GM11168 (cell line): Measurements from ENCODE around the gene METTL25B.

Experiments
- in situ Hi-C: fragments of 300-500 bp; cut with MboI; formaldehyde crosslinking; loops from one replicate; pipeline ENCODE4 v1.12.0; 2022; ENCODE audit warnings: low sequenced_read_pairs; ENCODE audit not compliant: unreplicated experiment

Gene METTL25B

DNA sequence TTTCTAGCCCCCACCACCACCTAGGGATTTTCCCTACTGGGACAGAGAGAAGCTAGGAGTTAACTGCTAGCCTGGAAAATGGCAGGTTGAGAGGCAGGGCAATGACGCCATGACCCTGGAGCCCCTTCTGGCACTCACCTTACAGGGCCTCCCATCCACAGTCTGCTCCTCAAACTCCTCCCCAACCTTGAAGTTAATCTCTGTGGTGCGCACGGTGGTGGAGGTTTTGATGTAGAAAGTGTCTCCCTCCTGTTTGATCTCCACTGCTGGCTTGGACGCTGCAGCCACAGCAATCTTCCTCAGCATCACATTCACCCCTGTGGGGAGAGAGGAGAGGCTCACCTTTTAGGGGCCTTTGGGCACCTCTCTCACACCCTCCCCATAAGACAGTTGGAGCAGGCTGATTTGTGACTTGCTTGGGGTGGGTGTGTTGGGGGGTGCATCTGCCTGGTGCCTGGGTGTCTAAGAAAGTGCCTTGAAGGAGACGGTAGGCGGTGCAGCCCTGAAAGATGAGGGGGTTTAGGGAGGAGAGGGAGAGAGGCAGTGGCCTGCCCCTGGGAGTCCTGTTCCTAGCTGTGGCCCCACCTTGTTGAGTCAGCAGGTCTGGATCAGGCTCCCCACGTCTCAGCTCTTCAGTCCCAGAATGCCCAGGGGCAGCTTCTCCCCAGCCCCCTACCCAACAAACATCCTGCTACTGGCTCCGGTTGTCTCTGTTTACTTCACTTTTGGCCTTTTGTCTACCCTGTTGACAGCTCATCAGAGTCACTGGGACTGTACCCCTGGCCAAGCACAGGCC is 27.3 kb upstream of the METTL25B start:
- in situ Hi-C loops: no loop called here

- in situ Hi-C loops: no loop called here
Observed at GRCh38 chr1:156703336-156703735, 24.9 kb upstream of the METTL25B start.

DNA sequence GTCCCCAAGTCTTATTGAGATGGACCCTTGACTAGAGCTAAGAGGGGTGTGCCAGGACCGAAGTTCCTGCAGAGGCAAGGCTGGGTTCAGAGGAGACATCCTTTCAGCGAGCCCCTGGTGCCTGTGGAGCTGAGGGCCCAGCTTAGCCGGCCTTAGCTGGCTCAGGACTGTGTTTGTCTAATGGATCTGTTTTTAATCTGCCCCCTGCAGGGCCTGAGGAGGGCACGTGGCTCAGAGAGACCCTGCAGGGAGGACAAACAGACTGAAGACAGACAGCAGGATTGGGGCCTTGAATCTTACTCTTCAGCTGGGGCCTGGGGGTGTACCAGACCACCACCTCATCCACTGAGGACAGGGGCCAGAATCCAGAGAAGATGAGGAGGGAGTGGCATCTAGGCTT is 24.5 kb upstream of the METTL25B start:
- in situ Hi-C loops: no loop called here

DNA sequence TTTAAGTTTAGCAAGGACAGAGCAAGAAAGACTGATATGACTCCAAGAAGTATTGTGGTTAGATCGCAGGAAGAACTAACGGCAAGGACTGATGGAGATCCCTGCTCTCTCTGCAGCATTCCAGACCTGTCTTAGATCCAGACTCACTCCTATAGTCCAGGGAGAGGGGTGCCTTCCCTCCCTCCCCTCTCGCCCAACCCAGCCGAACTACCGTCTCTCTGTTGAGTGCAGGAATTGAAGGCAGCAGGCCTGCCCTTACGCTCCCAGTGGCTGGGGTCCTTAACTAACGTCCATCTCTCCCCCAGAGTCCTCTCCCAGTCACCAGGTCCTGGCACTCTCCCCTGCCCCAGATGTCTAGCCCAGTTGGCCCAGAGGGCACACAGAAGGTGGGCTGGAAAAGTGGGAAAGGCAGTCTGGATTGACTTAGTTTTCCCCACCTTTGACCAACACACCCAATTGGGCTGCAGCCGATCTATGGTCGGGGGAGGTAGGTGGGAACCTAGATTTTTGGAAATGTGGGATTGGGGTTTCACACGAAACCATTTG is 24.0 kb upstream of the METTL25B start:
- in situ Hi-C loops: no loop called here

- in situ Hi-C loops: no loop called here
Observed at GRCh38 chr1:156704930-156705320, 23.3 kb upstream of the METTL25B start.

GRCh38 chr1:156705321-156705917 is 22.9 kb upstream of the METTL25B start, which contains the start of gene CRABP2:
TSS of gene CRABP2 (minus strand) at chr1:156705583. CDS start at chr1:156705446, 137 bp downstream.
- in situ Hi-C loops: no loop called here

DNA sequence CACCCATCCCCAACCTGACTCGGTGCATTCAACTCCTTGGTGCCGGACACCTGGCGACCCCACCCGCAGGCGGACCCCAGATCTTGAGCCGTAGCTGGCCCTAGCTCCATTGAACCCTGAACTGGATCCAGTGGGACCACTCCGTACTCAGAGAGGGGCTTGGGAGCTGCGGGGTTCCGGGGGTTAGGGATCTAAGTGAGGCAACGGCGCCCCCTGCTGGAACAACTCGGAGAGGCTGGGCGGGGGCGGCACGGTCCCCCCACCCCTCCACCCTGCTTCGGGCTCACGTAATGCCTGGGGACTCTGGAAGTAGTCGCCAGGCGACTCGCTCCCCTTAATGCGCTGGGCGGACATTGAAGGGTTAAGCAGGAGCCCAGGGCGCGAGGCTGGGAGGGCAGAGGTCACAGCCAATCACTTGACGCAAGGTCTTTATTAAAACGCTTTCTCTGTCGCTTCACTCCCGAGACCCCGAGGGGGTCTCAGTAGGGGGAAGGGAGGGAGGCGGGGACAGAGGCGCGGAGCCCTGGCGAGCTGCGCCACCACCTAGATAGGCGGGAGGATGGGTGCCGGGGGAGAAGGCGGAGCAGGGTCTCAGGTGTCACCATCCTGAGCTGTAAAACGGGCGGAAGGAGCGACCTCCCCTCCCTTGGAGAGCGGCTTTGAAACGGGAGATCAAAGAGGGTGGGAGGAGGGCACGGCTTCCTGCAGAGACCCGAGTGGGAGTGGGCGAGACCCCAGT is 22.2 kb upstream of the METTL25B start:
- in situ Hi-C loops: no loop called here

DNA sequence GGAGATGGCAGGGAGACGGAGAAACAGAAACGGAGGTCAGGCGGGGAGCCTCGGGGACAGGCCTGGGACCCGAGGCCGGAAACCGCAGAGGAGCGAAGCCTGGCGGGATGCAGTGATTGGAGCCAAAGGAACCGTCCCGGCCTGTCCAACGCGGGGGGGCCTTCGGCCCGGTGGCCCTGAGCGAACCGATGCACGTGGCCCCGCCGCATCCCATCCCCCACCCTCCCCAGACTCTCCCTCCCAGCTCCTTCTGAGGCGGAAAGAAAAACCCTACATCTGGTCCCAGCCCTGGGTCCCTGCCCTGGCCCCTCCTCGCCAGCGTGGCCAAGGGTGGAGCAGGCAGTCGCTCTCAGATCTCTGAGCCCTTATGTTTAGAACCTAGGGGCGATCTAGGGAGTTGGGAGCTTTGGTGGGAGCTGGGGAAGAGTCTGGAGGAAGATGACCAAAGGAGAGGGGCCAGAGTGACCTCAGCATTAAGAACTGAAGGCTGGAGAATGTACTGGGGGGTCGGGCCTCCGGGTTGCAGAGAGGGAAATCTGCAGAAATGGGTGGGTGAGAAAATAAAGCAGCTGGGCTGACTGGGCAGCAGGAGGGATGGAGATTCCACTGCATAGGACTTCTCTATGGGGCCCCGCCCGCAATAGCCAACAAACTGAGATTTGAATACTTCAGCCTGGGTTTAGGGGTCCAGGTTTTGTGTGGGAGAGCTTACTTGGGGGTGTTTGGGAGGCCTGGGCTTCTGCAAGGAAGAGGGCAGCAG is 21.4 kb upstream of the METTL25B start:
- in situ Hi-C loops: no loop called here

GRCh38 chr1:156707417-156708217 is 20.7 kb upstream of the METTL25B start:
- in situ Hi-C loops: no loop called here

GRCh38 chr1:156708218-156708661 is 20.0 kb upstream of the METTL25B start:
- in situ Hi-C loops: no loop called here

- in situ Hi-C loops: no loop called here
Observed at GRCh38 chr1:156709031-156709430, 19.2 kb upstream of the METTL25B start.

DNA sequence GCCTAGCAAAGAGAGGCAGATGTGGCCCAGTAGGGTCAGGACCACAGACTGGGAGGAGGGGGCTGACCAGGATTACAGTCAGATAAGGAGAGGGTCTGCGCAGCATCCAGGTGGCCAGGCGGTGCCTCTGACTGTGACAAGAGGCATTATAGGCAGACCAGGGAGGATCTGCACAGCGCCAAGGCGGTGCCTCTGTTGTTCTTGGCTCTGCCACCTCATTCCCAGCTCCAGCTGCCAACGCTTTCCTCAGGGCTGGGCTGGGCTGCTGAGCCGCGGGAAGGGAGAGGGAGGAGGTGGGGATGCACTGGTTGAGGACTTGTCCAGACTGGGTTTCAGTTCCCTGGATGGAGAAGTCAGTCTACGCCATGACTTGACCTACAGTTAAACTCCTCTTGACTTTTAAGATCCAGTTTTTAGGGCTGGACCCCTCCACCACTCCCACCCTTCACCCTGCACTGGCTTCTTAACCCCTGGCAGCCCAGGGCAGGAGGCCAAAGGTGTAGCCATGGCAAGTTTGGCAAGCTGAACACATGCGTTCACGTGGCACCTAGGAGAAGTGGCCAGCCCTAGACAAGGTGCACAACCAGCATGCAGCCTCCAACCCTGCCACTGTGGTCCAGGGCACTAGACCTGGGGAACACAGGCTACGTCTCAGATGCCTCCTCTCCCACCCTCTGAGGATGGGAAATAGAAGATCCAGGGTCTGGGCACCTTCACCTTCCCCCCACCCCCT is 18.3 kb upstream of the METTL25B start:
- in situ Hi-C loops: no loop called here

DNA sequence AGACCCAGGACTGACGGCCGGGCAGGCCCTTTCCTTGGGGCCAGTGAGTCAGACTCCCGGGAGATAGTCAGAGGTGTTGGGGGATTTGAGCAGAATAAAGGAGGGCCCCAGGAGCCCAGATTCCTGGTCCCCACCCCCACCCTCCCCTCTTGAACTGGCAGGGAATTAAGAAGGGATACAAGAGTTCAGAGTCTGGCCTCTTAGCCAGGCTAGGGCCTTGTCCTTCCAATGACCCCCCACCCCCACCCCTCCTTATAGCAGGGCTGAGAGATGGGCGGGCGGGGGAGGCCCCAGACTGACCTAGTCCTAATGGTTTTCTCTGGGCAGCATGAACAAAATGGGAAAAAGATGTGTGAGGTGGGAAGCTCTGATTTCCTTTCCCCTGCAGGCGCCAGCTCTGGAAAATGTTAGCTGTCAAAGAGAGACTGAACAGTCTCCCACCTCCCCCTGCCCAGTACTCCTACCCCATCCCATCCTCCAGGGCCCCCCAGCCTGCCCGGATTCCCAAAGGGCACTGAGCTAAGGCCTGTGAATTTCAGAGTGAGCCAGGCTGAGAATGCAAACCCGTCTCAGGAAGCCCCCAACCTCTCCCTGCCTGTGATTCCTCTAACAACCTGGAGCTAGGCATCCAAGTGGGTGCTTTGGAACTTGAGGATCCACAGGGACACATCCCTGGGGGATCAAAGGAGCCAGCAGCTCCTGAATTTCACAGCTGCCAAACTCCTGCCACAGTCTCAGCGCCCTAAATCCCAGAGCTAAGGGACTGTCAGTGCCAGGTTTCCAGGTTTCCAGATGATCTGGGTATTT is 17.1 kb upstream of the METTL25B start:
- in situ Hi-C loops: no loop called here

- in situ Hi-C loops: no loop called here
Observed at GRCh38 chr1:156712626-156713025, 15.6 kb upstream of the METTL25B start.

DNA sequence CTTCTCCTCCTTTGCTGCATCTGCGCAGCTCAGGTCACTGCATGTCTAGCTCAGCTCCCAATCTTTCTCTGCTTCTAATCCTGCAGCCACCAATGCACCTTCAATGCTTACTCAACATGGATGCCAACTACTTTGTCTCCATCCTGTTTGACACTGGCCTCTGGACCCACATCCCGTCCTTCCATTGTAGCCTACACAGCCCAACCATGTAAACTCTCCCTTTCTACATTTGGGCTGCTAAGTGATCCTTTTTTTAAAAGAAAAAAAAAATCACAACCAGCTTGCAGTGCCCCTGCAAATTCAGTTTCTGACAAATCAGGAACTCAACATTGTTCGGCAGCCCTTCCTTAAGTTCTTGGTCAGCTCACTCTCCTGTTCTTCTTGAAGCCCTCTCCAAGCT is 13.4 kb upstream of the METTL25B start:
- in situ Hi-C loops: no loop called here

DNA sequence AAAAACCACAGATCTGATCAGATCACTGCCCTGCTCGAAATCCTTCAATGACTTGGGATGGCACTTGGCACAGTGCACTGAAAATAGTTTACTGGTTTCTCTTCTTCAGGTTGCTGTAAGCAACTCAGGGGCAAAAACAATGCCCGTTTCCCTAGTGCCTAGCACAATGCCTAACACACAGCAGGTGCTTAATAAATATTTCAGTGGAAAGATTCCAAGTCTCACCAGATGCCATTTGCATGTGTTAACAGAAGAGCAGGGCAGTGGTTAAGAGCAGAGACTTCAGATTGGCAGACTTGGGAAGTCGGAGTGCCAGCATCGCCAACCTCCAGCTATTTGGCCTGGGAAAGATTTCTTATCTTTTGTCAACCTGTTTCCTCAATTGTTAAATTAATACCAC is 10.9 kb upstream of the METTL25B start:
- in situ Hi-C loops: no loop called here

DNA sequence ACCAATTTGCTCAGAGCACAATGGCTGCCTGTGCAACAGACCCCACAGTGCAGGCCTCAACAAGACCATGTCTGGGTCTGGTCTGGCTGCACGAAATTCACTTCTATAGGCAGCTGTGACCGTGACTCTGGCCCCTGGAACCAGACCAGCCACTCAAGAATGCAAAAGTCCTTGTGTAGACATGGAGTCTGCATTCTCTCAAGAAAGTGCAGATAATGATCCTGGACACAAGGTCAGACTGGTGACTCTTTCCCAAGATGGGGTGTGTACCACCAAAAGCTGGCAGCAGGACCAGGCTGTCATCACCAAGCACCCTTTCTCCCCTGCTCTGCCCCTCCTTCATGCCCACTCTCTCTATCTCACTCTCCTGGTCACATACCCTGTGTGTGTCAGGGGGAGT is 7.1 kb upstream of the METTL25B start:
- in situ Hi-C loops: no loop called here

- in situ Hi-C loops: no loop called here
Observed at GRCh38 chr1:156721535-156721934, 6.7 kb upstream of the METTL25B start.
